HG03565 (cell line): ENCODE measurements around the gene GAS2.

Experiments used
- ATAC-seq: cut with Tn5 transposase; IDR thresholded peaks from one replicate; pipeline ENCODE4 v1.9.1; 2021; ENCODE audit warnings: mild to moderate bottlenecking, moderate library complexity; ENCODE audit not compliant: unreplicated experiment

The GAS2 gene

DNA sequence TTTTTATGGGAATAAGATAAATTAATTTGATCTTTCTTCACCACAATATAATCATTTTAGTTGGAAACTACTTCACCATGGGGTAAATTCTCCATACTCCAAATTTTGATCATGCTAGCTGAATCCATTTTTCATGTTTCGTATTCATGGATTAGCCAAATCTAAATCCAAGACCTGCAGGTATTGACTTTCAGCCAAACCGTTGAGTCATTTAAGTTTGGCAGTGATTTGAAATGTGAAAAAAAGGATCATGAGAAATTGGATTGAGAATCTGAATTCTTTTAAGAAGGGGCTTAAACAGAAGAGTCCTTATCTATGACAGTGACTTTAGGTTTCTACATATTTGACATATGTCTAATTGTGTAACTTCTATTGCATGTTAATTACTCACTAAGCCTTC is 5.3 kb downstream of the GAS2 start:
- ATAC-seq: no peak

DNA sequence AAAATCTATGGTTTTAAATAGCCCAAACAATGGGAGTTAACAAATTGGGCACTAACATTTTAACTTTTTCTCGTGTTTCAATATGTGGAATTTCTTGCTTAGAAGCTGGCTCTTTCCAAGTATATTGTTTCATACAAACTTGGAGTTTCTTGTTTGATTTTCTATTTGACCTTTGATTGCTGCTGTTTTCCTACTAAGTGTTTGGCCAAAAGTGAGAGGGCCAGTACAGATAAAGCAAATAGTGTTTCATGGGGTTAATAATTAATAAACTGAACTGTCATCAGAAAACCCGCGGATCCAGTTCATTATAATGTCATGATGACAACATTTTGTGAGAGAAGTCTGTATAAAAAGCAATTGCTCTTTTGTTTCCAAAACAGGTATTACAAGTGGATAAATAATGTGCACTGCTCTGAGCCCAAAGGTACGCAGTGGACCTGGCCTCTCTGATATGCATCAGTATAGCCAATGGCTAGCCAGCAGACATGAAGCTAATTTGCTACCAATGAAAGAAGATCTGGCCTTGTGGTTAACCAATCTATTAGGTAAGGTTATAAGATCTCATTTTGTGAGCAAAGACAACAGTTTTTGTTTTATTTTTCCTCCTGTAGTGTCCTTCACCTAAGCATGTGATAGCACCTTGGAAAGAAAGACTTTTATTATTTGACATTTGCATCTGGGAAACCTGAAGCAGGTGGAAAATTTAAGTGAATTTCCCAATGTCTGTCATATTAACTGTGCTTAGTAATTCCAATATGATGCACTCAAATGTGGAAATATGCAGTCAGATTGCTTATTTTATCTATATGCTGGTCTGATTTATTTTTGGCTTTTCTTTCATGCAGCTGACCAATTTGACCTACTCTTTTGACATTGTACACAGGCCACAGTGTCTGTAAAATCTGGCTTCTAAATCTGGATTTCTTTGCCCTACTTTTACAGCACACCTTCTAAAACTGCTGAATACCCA is 8.3 kb downstream of the GAS2 start:
- no peak for ATAC-seq

DNA sequence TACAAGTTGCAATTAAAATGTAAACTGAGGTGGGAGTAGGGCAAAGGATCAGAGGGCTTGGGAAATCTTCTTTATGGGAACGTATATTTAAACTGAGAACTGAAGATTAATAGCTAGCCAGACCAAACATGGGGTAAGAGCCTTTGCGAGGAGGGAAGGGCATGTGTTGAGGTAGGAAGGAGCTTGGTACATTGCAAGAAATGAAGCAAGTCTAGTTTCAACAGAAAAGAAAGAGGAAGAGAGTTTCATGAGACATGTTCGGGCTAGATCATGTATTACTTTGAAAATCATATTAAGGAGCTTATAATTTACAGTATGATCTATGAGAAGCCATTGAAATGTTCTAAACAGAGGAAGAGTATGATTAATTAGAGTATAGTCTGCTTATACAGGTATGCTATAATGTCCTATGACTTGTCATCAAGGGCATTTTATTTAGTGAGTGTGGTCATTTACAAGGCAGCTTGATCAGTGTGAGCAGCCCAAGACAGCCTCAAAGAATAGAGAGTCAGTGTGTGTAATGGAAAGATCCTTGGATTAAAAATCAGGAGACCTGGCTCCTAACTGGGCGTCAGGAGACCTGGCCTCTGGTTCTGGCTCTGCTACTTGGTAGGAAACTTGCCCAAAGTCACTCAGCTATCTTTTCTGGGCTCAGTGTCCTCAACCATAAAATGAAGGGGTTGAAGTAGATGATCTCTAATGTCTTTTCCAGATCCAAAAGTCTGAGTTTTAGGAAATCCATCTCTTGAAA is 10.9 kb downstream of the GAS2 start:
- no peak for ATAC-seq

DNA sequence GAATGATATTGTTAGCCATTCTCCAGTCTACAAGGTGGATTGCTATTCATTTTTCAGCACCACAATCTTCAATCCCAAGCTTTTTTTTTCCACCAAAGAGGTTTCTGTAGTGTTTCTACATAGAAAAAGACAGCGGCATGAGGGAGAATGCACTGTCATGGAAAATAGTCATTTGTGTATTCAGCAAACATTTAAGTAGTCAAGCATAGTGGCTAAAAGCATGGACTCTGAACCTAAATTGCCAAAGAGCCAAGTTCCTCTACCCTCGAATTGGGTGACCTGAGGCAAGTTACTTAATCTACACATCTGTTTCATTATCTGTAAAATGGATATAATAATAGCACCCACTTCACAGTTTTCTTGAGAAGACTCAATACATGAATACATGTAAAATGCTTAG is 14.2 kb downstream of the GAS2 start:
- ATAC-seq: no peak

DNA sequence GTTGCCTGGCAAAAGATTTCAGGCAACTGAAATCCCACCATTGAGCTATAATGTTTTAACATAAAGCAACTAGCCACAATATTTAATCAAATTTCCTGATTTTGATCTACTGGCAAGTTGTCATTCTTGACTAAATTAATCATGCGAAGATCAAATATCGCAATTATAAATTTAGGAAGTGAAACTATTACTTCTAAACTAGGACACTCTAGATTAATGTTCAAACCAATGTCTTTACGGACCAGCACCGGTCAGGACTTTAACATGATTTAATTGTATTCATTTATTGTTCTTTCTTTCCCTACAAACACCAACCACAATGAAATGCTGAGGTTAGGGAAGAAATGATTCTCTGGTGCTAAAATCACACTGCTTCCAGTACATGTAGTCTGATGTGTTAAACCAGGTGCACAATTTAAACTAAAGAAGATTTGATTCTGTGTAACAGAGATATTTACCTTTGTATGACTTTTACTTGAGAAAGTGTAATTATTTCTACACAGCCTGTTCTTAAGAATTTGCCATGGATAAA is 14.9 kb downstream of the GAS2 start:
- ATAC-seq: peak; percentile 59

DNA sequence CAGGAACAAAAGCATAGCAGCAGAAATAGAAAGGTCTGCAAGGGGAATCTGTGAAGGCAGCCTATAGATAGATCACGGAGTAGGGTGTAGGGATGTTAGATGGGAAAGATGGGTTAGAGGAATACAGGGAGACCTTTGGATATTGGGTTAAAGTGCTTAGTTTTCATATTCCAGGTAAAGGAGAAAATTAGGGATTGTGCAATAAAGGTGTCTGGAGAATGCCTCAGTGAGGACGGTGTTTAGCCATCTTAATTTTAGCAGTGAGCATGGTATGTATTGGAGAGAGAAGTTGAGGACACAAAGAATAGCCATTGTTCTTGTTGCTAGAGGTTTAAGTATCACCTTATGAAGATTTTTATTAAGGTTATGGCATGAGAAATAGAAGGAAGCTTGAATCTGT is 17.7 kb downstream of the GAS2 start:
- no peak for ATAC-seq

DNA sequence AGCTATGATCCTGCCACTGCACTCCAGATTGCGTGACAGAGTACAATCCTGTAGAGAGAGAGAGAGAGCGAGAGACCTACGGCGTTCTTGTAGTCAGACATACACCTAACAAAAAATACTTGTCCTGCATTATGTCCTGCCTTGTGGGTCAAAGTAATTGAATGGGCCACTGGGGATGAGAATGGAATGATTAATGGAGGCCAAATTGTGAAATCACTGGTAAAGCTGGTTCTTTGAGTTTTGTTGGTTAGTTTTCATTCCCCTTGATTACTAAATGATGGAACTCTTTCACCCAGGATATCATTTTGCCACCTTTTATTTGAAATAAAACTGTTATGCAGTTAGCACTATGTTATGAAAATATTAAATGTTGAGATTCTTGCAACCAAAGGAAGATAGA is 18.7 kb downstream of the GAS2 start:
- no peak for ATAC-seq

DNA sequence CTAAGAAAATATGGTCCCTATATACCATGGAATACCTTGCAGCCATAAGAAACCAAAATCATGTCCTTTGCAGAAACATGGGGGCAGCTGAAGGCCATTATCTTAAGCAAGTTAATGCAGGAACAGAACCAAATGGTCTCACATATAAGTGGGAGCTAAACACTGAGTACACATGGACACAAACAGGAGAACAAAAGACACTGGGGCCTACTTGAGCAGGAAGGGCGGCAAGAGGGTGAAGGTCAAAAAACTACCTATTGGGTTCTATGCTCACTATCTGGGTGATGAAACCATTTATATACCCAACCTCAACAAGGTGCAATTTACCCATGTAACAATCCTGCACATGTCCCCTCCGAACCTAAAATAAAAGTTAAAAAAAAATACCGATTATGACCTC is 22.5 kb downstream of the GAS2 start:
- no peak for ATAC-seq

DNA sequence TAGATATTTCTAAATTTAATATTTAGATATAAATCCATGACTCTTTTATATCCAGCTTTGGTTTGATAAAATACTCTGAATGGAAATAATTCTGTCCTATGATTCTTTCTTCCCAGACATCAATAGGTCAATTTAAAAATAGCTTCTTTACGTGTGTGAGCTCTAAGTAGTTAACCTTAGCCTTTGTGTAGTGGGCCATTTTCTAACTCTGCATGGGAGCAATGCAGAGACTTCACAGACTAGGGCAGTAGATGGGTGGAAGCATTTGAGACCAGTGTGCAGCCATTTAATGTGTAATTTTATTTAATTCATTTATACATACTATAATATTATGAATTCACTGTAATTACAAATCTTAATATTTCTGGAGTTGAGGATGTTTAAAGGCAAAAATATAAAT is 23.8 kb downstream of the GAS2 start:
- no peak for ATAC-seq

DNA sequence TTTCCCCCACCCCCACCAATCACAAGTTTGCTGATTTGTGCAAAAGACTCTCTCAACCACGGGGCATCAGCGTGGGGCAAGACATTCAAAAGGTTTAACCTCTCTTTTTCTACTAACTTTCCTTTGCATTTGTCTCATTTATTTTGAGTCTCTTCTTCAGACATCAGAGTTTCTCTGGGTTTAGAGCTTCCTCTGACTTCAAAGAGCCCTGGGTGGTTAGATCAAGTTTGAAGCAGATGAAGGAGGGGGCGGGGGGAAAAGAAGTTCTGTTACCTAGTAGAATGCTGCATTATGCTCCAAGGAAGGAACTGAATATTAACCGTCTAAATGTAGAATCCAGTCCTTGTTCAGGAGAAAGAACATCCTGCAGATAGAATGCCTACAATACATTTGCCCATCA is 24.5 kb downstream of the GAS2 start:
- no peak for ATAC-seq

DNA sequence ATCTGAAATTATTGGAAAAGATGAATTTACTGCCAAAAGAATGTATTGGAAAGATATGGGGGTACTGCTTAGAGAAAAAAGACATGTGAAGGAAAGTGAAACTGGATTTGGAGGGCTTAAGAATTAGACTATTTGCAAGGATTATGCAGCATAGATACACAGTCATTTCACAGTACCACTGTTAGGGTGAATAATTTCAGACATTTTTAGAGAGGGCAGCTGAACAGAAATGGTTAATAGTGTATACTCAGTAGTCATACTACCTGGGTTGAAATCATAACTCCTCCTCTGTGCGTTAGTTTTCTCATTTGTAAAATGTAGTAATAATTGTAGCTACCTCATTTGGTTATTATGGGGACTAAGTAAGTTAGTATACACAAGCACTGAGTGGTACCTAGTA is 33.0 kb downstream of the GAS2 start:
- peak; percentile 56 for ATAC-seq

DNA sequence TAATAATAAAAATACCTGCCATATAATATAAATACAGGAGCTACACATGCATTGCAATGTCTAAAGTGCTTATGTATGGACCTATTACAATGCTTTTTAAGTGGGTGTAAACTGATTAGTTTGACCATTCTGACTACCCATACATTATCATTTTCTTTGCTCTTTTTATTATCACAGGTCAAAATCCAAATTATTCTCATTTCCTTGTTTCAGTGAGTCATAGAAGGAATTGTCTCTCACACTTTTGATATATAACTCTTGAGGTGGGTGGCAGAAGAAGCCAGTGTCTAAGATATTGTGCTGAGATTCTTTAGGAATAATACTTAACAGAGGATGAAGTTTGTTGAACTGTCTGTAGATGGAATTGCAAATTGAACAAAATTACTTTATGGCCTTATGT is 35.6 kb downstream of the GAS2 start:
- ATAC-seq: no peak

DNA sequence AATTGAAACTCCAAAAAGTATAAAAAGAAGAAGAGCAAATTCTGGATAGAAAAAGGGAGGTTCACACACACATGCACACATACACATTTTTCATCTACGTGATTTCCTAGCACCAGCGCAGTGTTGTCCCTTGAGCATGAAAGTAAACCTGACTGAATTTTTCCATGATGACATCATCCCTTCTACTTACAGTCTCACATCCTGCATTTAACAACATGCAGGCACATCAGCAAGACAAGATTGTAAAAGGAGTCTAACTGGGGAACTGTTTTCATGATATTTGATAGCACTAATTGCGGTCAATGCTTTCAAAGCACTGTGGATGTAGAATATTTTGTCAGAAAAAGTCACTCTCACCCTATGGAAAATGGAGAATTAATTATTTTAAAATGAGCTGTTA is 36.6 kb downstream of the GAS2 start:
- ATAC-seq: no peak

DNA sequence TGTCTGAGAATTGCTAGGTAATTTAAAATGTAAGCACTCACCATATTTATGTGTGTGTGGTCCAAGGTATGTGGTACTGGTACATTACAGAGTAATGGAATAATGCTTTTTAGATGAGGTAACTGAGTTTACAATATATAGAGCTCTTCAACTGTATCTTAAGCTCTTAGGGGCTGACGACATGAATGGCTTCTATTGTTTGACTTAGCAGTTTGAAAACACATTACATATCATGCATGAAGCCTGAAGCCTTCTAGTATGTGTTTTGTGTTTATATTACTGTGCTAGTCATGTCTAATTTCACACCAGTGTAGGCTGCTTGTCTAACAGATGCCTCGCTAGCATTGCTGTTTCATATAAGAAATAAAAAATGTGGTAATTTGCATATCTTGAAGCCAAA is 37.2 kb downstream of the GAS2 start:
- ATAC-seq: no peak

DNA sequence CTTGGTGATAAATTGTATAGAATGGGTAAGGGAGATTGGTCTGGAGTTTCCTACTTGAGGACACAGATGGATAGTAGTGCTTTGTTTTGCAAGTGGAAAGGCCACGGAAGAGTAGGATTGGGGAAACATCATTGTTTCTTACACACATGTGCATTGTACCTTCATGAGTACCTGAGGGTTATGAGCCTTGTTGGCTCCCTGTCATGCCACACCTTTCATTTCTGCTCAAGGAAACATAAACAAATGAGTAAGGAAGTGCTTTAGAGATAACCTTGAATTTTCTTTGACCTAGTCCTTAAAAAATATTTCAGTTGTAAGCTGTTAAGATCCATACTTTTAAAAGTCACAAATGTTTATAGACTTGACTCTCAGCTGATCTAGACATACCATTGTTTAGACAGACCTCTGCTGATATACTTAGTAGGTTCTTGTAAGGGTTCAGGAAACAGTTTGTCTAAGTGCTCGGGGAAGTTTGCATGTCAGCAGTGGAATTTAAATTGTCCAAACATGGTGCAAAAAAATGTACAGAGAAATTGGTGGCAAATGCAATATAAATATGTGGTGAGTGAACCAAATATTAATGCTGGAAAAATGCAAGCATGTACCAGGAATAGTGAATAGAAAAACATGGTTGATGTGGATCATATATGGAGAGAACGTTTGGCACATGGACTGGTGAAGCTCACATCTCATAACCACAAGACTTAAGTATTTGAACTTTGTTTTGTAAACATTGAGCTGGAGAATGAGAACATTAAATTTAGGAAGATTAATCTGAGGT is 40.9 kb downstream of the GAS2 start:
- ATAC-seq: no peak

DNA sequence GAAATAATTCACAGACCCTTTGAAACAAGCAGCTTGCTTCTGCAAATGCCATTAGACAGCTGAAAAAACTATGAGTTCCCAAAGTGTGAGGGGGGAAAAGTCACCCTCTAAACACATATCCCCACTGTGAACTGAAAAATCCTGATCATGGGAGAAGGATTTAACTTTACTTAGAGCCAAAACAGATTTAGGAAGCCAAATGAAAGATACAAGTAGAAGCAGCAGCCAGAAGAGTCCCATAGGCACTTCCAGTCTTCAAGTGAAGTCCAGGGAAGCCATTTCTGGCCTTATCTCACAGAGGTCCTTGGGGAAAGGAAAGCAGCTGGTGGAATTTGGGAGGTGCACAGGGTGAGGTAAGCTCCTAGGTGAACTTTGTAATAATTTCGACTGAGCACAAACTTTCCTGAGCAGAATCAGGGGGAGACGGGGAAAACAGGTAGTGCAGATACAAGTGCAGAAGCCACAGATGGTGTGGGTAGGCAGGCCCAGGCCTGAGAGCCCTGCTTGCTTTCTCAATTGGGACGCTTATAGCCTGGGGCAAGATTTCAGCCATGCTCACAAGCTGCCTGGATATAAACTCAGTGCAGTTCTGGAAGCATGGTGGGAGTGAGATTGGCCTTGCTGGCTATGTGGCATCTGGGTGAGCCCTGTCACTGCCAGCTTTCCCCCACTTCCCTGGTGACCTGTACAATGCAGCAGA is 44.8 kb downstream of the GAS2 start:
- ATAC-seq: no peak

DNA sequence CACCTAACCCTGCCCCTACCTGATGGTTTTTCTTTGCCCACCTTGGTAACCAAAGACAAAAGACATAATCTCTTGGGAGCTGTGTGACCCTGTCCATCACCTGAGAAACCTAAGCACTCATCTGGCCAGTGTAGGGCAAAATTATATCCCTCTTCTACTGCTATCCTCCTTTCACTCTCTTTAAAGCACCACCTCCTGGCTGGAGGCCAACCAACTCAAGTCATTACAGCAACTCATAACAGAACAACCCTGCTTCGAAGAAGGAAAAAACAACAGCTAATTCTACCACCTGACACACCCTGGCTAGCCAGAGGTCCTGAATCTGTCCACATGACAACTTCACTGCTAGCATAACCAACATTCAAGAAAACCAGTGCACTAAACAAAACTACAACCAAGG is 45.5 kb downstream of the GAS2 start:
- ATAC-seq: no peak

DNA sequence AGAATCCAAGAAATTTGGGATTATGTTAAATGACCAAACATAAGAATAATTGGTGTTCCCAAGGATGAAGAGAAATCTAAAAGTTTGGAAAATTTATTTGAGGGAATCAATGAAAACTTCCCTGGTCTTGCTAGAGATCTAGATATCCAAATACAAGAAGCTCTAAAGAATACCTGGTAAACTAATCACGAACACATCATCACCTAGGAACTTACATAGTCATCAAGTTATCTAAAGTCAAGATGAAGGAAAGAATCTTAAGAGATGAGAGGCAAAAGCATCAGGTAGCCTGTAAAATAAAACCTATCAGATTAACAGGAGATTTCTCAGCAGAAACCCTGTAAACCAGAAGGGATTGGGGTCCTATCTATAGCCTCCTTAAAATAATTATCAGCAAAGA is 46.9 kb downstream of the GAS2 start:
- no peak for ATAC-seq

DNA sequence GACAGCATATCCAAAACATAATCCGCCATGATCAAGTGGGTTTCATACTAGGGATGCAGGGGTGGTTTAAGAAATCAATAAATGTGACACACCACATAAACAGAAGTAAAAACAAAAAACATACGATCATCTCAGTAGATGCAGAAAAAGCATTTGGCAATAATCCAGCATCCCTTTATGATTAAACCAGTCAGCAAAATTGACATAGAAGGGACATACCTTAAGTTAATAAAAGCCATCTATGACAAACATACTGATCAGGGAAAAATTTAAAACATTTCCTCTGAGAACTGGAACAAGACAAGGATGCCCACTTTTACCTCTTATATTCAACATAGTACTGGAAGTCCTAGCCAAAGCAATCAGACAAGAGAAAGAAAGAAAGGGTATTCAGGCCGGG is 49.6 kb downstream of the GAS2 start:
- ATAC-seq: no peak

DNA sequence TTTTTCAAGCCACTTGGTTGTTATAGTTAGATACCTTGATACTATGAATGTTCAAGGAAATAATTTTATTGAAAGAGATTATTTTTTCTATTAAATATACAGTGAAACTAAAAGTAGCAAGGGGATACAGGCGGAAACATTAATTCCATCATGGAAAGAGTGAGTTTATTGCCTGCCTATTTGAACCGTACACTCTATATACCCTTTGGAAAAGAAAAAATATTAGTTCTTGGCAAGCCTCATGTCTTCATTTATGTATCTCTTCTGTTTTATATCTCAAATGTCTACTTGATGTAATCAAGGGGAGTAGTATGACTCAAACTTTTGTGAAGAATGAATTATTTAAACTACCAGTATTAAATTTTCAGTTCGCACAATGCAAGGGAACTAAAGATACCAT is 54.0 kb downstream of the GAS2 start:
- no peak for ATAC-seq

DNA sequence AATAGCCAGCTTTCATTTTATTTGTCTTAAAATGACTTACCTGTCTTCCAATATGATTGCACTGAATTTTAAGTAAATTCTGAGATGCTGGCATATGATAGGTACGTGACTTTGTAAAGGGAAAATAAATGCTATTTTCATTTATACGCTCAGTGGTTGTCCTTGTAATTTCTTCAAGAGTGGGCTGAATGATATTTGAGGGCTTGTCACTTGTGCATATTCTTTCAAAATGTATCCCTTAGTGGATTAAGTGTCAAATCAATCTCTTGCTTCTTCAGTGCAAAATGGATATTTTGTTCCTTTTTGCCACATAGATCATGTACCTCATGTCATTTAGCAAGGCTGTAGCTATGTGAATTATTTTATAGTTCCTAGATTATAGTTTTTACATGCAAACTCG is 56.9 kb downstream of the GAS2 start:
- no peak for ATAC-seq
